ENCODE data around the gene PMPCA. TPM values are rescaled to one million over a fixed set of nuclear protein-coding genes. Genes with fewer than 3 reads are reported as not detected.

The PMPCA gene
- total and polyA plus RNA-seq, 2 donors (not counting 1 experiment from before 2014, with no cell fraction given), result 26.4 to 70.2 TPM

GRCh38 chr9:136470792-136471469 lies 60.5 kb downstream of the PMPCA start:
- Histone ChIP-seq H3K27ac (ENCODE audit: insufficient read depth, low read length) (no peak overlapping the region), H4K20me1 (ENCODE audit: control insufficient read depth, extremely low read depth, insufficient read depth, low read length) (no peaks in the 10 kb centered on the region), H3K36me3 (ENCODE audit: control insufficient read depth, insufficient read depth, low read length) (peaks cover 71% of the 10 kb centered on the region), H3K4me1 (ENCODE audit: control insufficient read depth, extremely low read depth, insufficient read depth, low read length) (no peaks in the 10 kb centered on the region), H3K4me3 (replicated peaks in 1 of 4; ENCODE audit: control extremely low read depth in 1 of 4, insufficient read depth in 1 of 4, low read depth in 3 of 4, low read length in 4 of 4) (no peak overlapping the region), H3K9ac (ENCODE audit: insufficient read depth, low read length) (no peak overlapping the region), H3K4me2 (ENCODE audit: extremely low read depth, insufficient read depth, low read length) (no peak overlapping the region), H3K9me3 (ENCODE audit: control insufficient read depth, insufficient read depth, low read depth, low read length) (no peaks in the 10 kb centered on the region), H2AFZ (ENCODE audit: low read length) (no peak overlapping the region), H3K79me2 (ENCODE audit: control insufficient read depth, insufficient read depth, low read length) (peaks cover 39% of the 10 kb centered on the region), H3K27me3 (ENCODE audit: control insufficient read depth, insufficient read depth, low read length) (no peaks in the 10 kb centered on the region)
- DNase-seq (ENCODE audit: low read depth in 2 of 2), result no peak
- no peak for TF ChIP-seq EZH2 (IDR thresholded peaks at IDR 0.05; ENCODE audit: low read length, missing control alignments)
- no peak for TF ChIP-seq CTCF (conservative IDR thresholded peaks at IDR 0.05 in 1 of 2, IDR thresholded peaks at IDR 0.05 in 1 of 2; ENCODE audit: low read depth in 1 of 2, low read length in 2 of 2)

- no peak for DNase-seq (ENCODE audit: low read depth in 2 of 2)
- Histone ChIP-seq H3K4me1 (ENCODE audit: control insufficient read depth, extremely low read depth, insufficient read depth, low read length) (no peaks in the 10 kb centered on the region), H4K20me1 (ENCODE audit: control insufficient read depth, extremely low read depth, insufficient read depth, low read length) (no peaks in the 10 kb centered on the region), H2AFZ (ENCODE audit: low read length) (no peak overlapping the region), H3K9ac (ENCODE audit: insufficient read depth, low read length) (no peak overlapping the region), H3K9me3 (ENCODE audit: control insufficient read depth, insufficient read depth, low read depth, low read length) (no peaks in the 10 kb centered on the region), H3K4me2 (ENCODE audit: extremely low read depth, insufficient read depth, low read length) (no peak overlapping the region), H3K79me2 (ENCODE audit: control insufficient read depth, insufficient read depth, low read length) (peaks cover 45% of the 10 kb centered on the region), H3K27me3 (ENCODE audit: control insufficient read depth, insufficient read depth, low read length) (no peaks in the 10 kb centered on the region), H3K36me3 (ENCODE audit: control insufficient read depth, insufficient read depth, low read length) (peaks cover 72% of the 10 kb centered on the region), H3K27ac (ENCODE audit: insufficient read depth, low read length) (no peak overlapping the region), H3K4me3 (replicated peaks in 1 of 4; ENCODE audit: control extremely low read depth in 1 of 4, insufficient read depth in 1 of 4, low read depth in 3 of 4, low read length in 4 of 4) (no peak overlapping the region)
- TF ChIP-seq EZH2 (IDR thresholded peaks at IDR 0.05; ENCODE audit: low read length, missing control alignments) (no peak), CTCF (conservative IDR thresholded peaks at IDR 0.05 in 1 of 2, IDR thresholded peaks at IDR 0.05 in 1 of 2; ENCODE audit: low read depth in 1 of 2, low read length in 2 of 2) (no peak)
Observed at GRCh38 chr9:136471802-136472487, 61.5 kb downstream of the PMPCA start.

- no peak overlapping the region for H3K9ac ChIP-seq (ENCODE audit: insufficient read depth, low read length)
- no peak overlapping the region for H3K4me2 ChIP-seq (ENCODE audit: extremely low read depth, insufficient read depth, low read length)
- no peaks in the 10 kb centered on the region for H3K27me3 ChIP-seq (ENCODE audit: control insufficient read depth, insufficient read depth, low read length)
- no peak for TF ChIP-seq EZH2 (IDR thresholded peaks at IDR 0.05; ENCODE audit: low read length, missing control alignments)
- no peak for TF ChIP-seq CTCF (conservative IDR thresholded peaks at IDR 0.05 in 1 of 2, IDR thresholded peaks at IDR 0.05 in 1 of 2; ENCODE audit: low read depth in 1 of 2, low read length in 2 of 2)
- peaks cover 71% of the 10 kb centered on the region for H3K36me3 ChIP-seq (ENCODE audit: control insufficient read depth, insufficient read depth, low read length)
- no peaks in the 10 kb centered on the region for H3K9me3 ChIP-seq (ENCODE audit: control insufficient read depth, insufficient read depth, low read depth, low read length)
- no peak overlapping the region for H2AFZ ChIP-seq (ENCODE audit: low read length)
- H3K27ac ChIP-seq (ENCODE audit: insufficient read depth, low read length), result no peak overlapping the region
- H3K4me3 ChIP-seq (replicated peaks in 1 of 4; ENCODE audit: control extremely low read depth in 1 of 4, insufficient read depth in 1 of 4, low read depth in 3 of 4, low read length in 4 of 4), result no peak overlapping the region
- DNase-seq (ENCODE audit: low read depth in 2 of 2), result no peak
- peaks cover 53% of the 10 kb centered on the region for H3K79me2 ChIP-seq (ENCODE audit: control insufficient read depth, insufficient read depth, low read length)
- no peaks in the 10 kb centered on the region for H4K20me1 ChIP-seq (ENCODE audit: control insufficient read depth, extremely low read depth, insufficient read depth, low read length)
- H3K4me1 ChIP-seq (ENCODE audit: control insufficient read depth, extremely low read depth, insufficient read depth, low read length), result no peaks in the 10 kb centered on the region
Observed at GRCh38 chr9:136472640-136473353, 62.3 kb downstream of the PMPCA start.
